Fibroblast of upper back skin (primary cell): ENCODE data around the gene POLDIP2.

ENCODE experiments used
- DNase-seq: peaks from one replicate; pipeline ENCODE4 v3.0.0-alpha.2; 2013

The POLDIP2 gene, protein sequence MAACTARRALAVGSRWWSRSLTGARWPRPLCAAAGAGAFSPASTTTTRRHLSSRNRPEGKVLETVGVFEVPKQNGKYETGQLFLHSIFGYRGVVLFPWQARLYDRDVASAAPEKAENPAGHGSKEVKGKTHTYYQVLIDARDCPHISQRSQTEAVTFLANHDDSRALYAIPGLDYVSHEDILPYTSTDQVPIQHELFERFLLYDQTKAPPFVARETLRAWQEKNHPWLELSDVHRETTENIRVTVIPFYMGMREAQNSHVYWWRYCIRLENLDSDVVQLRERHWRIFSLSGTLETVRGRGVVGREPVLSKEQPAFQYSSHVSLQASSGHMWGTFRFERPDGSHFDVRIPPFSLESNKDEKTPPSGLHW

DNA sequence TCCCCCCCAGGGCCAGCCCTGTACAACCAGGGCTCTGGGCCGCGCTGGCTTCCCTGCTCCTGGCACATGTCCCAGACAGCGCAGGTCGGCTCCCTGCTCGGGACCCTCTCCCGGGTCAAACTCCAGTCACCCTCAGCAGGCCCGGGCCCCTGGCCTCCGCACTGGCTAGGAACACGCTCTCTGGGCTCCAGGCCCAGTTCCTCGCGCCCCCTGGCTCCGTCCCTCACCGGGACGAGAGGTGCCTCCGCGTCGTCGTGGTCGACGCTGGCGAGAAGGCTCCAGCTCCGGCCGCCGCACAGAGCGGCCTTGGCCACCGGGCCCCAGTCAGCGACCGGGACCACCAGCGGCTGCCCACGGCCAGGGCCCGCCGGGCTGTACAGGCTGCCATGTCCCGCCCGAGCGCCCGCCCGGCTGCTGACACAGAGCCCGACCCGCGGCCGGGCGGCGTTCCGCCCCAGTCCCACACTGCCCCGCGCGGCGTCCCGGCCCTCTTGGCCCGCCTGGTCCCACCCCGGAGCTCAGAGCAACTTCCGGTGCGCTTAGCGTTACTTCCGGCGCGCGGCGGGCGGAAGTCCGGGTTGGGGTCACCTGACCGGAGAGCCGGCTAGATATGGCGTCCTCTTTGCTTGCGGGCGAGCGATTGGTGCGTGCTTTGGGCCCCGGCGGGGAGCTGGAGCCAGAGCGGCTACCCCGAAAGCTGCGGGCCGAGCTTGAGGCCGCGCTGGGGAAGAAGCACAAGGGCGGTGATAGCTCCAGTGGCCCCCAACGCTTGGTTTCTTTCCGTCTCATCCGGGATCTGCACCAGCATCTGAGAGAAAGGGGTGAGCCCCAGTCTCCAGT lies at the start of gene POLDIP2:
Gene POLDIP2, minus strand, starts transcription at position 467 of the 840 bp plus-strand sequence. Its CDS starts 79 bp downstream, at position 388.
- peak; percentile 94 for DNase-seq

DNA sequence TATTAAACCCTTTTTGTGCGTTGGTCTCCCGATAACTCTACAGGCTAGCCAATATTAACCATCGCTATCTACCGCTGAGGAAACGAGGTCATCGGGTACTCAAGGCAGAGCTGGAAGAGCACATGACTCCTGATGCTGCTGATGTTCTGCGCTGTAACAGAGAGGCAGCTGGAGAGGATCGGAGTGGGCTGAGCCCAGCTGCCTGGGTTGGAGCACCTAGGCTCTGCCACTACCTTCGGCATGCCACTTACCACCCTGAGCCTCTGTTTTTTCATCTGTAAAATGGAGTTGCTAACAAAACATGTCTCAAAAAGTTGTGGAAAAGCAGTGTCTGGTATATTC lies 49.1 kb upstream of the POLDIP2 start:
- no peak for DNase-seq

DNA sequence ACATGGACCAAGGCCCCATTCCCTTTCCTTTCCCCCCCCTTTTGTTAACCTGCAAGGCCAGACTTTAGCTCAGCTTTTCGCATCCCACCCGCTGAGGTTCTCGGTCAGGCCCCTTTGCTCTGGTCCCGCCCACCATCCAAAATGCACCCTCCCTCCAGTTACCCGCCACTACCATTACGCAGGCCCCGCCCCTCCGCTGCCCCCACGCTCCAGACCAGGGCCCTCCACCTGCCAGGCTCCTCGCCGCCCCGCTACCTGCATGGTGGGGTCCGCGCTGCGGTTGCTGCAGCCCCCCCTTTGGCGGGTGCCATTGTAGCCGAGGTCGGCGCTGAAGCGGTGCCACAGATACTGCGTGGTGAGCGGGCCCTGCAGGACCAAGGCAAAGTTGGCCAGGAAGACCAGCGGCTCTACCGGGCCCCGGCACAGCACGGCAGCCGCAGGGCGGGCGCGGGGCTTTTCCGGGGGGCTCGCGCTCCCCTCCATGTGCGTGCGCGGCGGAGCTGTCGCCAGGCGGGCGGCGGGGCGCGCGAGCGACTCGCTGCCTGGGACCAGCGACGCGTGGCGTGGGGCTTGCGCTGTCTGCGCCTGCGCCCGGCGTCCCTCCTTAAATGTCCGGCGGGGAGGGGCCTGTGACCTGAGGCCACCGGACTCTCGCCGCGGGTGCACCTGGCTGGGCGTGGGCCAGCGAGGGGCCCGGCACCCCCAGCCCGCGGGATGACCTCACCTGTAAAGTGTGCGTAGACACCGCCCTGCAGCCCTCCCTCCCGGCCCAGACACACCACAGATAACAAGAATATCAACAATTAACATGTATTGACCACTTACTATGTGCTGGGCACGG lies 48.5 kb upstream of the POLDIP2 start, which contains the start of gene SLC46A1:
Gene SLC46A1, minus strand, starts transcription at position 581 of the 841 bp plus-strand sequence. Its CDS starts 98 bp downstream, at position 483.
- peak; percentile 16 for DNase-seq

DNA sequence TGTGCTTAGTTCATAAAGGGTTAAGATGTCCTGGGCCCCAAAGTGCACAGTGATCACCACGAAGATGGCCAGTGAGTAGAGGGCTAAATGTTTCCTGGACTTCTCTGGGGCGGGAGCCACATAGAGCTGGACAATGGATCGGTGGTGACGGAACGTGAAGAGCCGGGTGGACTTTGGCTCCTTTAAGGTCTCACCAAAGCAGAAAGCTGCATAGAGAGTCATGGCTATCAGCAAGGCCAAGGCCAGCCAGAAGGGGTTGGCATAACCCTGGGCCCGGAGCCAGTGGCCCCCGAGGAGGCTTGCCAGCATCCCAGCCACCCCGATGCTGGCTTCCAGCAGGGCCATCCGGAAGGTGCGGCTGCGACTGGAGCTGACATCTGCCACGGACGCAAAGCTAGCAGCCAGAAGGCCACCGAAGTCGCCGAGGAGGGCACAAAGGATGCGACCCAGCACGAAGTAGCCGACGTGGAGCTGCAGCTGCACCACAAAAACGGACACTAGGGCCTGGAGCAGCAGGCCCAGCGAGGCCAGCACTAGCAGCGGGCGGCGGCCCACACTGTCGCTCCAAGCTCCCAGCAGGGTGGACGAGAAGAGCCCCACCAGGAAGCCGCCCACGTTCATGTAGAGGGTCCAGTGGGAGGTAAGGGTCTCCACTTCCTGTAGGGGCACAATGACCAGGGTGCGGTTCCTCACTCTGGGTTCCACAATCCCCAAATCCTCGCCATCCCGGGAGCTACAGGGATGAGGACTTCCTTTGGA lies 47.7 kb upstream of the POLDIP2 start:
- DNase-seq, result no peak

DNA sequence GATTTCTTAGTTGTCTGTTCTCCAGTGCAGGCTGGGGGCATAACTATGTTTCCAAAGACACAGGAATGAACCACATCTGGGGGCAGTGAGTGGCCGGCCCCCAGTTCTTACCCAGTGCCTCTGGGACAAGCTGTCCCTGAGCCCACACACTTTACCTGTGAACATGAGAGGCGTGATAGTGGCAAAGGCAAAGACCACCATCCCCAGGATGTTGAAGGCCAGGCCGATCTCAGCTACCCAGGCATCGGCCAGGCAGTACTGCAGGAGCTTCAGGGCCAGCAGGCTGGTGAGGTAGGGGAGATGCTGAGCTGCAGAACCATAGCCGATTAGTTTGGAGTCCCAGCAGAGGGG lies 47.1 kb upstream of the POLDIP2 start:
- no peak for DNase-seq

DNA sequence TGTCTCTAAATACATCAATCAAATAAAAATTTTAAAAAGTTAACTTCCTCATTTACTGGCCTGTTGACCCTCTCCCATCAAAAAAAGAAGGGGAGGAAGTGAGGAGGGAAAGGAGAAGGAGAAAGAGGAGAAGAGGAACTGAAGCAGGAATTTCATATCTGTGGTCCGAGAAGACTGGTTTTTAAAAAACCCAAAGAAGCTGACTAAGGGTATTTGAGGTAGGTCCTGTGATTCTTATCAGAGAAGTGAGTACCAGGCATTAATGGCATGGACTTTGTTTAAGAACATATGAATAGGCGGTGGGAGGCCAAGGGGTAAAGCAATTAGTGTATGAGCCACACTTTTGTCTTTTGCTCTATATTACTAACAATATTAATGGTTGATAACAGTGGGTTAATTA lies 46.7 kb upstream of the POLDIP2 start:
- DNase-seq, result no peak

DNA sequence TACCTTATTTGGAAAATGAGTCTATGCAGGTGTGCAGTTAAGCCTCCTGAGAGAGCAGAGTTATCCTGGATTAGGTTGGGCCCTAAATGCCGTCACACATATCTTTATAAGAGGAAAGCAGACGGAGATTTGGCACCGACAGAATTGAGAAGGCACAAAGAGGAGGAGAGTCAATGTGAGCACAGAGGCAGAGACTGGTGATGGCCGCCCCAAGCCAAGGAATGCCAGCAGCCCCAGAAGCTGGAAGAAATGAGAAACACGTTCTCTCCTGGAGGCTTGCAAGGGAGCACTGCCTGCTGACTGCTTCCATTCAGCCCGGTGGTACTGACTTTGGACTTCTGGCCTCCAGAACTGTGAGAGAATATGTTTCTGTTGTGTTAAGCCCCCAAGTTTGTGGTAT lies 45.5 kb upstream of the POLDIP2 start:
- DNase-seq, result no peak

DNA sequence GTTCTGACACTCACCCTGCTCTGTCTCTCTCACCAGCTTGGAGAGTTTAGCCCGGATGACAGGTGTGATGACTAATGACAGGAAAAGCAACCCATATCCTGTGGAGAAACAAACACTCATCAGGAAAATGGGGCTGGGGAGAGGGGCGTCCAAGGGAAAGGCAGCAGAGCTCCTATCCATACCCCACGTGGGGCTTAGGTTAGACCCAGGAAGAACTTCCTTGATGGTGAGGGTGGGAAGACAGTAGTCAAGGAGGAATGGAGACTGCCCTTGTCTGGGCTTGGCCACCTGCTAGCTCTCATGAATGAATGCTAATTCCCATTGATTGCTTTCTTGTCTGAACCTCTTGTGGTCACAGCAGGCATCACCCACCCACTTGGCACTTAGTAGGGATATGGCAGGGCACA lies 44.9 kb upstream of the POLDIP2 start:
- no peak for DNase-seq

DNA sequence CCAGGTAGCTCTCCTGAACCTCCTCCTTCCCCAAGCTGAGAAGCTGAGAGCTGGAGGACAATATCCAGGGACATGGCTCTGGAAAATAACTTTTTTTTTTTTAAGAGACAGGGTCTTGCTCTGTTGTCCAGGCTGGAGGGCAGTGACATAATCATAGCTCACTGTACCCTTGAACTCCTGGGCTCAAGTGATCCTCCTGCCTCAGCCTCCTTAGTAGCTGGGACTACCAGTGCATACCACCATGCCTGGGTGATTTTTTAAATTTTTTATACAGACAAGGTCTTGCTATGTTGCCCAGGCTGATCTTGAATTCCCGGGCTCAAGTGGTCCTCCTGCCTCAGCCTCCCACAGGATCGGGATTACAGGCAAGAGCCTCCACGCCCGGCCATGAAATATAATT lies 42.5 kb upstream of the POLDIP2 start:
- DNase-seq, result no peak

DNA sequence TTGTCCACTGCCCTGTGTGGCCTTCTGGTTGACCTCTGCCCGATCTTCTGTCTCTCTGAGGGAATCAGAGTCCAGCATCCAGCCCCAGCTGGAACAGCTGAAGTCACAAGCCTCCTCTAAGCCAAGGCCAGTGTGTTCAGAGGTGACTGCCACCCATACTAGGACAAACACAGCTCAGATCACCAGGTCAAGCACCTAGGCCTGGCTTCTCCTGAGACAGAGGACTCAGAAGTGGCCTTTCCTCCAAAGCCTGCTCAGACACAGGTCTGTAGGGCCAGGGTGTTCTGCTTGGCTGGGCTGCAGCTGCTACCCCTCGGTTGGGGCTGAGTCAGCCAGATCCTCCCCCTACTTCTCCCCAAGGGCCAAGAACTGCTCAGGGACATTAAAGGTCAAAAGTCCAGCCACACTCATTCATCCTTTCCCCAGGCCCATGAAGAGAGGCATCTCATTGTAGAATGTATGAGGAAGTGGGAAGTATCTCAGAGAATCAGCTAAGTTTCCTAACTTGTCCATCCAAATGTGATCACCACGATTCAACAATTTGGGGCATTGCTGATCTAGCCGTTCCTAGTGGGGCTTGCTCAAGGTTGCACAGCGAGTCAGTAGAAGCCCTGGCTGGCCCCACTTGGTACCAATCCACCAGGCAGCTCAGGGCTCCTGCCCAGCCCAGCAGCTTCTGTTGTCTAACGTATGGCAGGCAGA lies 41.1 kb upstream of the POLDIP2 start:
- DNase-seq, result no peak

DNA sequence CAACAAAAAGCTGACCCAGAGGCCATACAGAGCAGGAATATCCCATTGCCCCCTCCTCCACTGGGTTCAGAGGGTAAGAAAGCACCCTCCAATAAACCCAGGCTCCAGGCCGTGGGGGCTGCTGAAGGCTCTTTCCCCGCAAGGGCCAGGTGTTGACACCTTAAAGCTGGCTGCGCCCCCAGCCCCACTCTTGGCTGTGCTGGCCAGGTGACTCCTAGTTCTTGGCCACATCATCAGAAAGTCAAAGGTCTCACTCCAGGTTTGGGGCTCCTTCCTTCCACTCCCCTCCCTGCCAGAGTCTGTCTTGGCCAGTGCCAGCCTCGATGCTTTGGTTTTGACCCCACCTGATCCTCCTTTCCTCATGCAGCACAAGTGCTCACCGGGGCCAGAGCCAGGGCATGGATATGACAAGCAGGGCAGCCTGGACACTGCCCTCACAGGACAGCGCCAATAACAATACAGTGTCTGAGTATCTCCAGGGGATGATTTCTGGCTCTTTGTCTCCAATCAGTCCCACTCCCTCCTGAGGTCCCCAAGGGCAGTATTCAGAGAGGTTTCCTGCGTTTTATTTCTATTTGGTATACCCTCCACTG lies 40.5 kb upstream of the POLDIP2 start:
- no peak for DNase-seq

DNA sequence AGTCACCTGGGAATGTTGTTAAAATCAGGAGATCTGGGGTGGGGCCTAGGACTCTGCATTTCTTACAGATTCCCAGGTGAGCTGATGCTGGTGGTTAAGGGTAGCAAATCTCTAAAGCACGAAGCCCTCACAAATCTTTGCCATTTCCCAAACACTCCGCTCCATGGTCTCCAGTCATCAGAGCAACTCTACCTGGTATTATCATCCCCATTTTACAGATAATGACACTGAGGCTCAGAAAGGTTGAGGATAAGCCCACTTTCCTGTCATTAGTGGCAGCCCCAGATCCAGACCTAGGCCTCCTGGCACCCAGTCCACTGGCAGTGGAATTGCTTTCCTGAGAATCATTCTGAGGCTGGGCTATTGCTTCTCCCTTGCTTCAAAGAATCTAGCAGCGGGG lies 39.9 kb upstream of the POLDIP2 start:
- no peak for DNase-seq

DNA sequence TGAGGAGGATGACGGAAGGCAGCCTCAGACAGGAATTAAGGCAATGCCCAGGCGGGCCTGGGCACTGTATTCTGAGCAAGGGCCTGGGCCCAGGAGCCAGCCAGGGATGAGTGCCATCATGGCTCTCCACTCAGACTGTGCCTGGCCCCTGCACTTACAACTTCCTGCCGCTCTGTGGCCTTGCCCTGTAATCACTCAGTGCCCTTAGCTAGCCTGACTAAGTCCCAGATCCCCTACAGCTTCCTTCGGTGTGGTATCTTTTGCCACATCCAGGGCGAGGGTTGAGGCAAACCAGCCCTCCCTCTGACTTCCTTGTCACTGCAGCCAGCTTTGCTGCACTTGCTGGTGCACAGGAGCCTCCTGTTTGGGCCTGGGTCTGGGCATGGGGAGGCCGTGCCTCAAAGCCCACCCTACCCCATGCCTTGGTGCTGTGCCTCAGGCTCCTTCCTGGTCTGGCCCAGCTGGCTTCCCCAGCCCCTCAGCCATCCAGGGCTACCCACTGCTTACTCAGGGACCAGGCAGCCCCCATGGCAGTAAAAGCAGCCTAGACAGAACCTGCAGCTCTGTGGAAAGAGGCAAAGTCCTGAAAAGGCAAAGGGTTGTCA lies 39.4 kb upstream of the POLDIP2 start:
- no peak for DNase-seq

DNA sequence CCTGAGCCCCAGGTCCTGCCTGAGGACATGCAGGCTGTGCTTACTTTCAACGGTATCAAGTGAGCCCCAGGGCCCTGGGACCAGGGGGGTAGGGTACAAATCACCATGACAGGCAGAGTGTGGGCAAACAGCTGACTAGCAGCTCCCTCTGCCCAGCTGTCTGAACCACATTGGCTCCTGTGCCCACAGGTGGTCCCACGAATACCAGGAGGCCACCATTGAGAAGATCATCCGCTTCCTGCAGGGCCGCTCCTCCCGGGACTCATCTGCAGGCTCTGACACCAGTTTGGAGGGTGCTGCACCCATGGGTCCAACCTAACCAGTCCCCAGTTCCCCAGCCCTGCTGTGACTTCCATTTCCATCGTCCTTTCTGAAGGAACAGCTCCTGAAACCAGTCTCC lies 38.6 kb upstream of the POLDIP2 start:
- DNase-seq, result no peak

DNA sequence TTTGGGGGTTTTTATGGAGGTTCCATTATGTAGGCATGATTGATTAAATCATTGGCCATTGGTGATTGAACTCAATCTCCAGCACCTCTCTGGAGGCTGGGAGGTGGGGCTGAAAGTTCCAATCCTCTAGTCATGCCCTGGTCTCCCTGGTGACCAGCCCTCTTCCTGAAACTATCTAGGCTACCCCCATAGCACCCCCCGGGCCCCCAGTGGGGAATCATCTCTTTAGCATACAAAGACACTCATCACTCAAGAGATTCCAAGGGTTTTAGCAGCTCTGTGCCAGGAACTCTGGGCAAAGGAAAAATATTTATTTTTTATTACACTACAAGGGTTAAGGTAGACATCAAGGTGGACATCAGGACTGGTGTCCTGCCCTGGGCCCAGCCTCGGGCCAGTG lies 38.1 kb upstream of the POLDIP2 start:
- DNase-seq, result no peak

DNA sequence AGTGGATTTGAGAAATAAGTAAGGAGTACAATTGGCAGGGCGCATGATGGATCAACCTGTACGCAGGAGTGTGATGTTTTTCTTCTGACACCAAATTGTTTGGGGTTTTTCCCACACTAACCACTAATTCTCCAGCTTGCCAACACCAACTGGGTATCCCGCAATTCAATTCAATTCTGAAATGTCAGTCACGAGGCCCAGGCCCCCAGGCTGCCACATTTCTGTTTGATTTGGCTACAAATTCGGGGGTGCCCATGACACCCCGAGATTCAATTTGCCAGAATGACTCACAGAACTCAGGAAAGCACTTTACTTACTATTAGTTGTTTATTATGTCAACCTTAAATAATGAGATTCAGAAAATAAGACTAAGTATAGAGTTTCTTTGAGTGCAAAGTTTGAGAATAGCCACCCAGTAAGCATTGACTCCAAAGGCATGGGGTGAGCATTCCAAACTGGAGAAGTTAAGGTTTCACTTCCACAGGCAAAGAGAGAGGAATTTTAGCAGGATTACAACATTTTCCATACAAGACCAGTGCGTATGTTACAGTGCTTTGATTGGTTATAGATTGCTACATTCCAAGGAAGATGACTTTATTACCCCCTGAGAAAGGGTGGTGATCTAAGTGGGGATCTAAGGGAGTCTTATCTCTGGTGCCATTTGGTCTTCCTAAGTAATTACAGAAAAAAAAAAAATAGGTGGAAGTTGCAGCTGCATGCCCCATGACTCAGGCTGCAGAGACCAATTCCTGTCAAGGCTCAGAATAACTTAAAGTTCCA lies 37.2 kb upstream of the POLDIP2 start:
- peak; percentile 32 for DNase-seq

DNA sequence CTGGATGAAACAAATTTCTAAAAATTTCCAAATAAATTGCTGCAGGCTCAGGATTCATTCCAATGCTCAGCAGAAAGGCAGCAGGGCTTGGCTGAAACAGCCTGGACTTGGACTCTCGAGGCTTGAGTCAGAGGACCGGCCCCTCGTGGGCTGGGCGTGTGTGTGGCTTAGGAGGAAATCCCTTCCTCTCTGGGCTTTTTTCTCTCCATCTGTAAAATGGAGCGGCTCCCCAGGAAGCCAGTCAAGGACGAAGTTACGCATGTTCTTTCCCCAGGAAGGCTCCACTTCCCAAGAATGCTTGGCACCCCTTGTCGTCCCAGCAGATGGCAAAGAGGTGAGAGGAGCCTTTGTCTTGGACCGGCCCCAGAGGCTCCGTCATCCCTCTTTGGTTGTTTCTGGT lies 35.2 kb upstream of the POLDIP2 start:
- no peak for DNase-seq

DNA sequence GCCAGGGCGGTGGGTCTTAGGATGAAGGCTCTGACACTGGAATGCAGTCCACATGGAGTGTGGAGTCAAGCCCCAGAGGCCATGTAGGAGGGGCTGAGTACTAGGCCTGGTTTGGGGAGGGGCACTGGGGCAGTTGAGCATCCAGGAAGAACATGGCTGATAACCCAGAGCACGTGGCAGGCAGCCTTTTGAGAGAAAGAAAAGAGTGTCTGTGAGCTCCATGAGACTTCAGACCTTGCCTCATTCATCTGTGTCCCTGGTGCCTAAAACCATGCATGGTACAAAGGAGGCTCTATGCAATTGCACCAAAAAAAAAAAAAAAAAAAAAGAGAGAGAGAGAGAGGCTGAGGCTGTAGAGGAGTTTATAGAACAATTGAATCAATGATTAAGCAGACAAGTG lies 34.1 kb upstream of the POLDIP2 start:
- DNase-seq, result no peak

DNA sequence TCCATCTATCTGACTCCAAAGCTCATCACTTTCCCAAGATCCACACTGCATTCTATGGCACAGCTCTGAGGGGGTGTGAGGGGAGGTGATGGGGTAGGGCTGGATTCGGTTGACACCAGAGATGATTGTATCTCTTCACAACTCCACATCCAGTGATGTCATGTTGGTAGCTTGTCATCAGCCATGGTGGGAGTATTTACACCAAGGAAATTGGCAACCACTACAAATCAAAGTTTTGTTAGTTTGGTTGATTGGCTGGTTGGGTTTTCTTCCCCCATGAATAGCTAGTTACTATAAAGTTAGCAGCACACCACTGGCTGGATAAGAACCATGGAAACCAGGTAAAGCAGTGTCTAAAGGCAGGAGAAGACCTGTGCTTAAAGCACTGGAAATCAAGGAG lies 33.7 kb upstream of the POLDIP2 start:
- no peak for DNase-seq

DNA sequence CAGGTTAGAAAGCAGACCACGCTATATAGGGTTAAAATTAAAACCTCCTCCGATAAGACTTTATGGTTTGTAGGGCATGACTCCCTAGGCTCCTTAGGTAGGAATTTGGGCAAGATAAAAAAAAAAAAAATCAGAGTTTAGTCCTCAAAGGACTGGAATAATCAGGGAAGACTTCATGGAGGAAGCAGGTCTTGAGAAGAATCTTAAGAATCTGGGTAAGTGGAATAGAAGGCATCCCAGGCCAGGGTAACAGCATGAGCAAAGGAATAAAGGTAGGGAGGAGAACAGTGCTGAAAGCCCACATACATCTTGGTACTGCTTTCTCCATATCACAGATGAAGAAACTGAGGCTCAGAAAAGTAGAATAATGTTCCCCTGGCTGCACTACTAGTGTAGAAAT lies 33.2 kb upstream of the POLDIP2 start:
- DNase-seq, result no peak
